Activated CD8-positive, alpha-beta T cell treated with anti-CD3 and anti-CD28 coated beads for 36 hours (primary cell): ENCODE data around the gene GRPEL1. TPM values are rescaled to one million over a fixed set of nuclear protein-coding genes. Genes with fewer than 3 reads are reported as not detected.

Source experiments
- ATAC-seq: fragments of 200-7000 bp; cut with Tn5 transposase; one replicate; pipeline ENCODE4 v1.10.0; 2021; ENCODE audit warnings: mild to moderate bottlenecking, moderate library complexity
- CTCF ChIA-PET: fragments of 350-600 bp; sonication (Branson Sonifier 250); formaldehyde crosslinking; loops from one replicate; lab custom pipeline; 2021; ENCODE audit warnings: antibody characterized with exemption; lab: Charles Lee
- POLR2A ChIA-PET: fragments of 350-600 bp; sonication (Branson Sonifier 250); formaldehyde crosslinking; loops from one replicate; lab custom pipeline; 2021; ENCODE audit warnings: antibody characterized with exemption; lab: Charles Lee
- DNase-seq: peaks from one replicate; pipeline ENCODE4 v3.0.0-alpha.2; 2020
- H3K27ac Mint-ChIP-seq: one replicate; pipeline ENCODE4 v1.8.0; 2021; ENCODE audit warnings: mild to moderate bottlenecking, mixed read lengths
- H3K27me3 Mint-ChIP-seq: one replicate; pipeline ENCODE4 v1.8.0; 2021; ENCODE audit warnings: mixed read lengths
- H3K36me3 Mint-ChIP-seq: one replicate; pipeline ENCODE4 v1.8.0; 2021; ENCODE audit warnings: low read depth, mixed read lengths
- H3K4me1 Mint-ChIP-seq: one replicate; pipeline ENCODE4 v1.8.0; 2021; ENCODE audit warnings: low read depth, mixed read lengths
- H3K4me3 Mint-ChIP-seq: one replicate; pipeline ENCODE4 v1.8.0; 2021; ENCODE audit warnings: mild to moderate bottlenecking, moderate library complexity, mixed read lengths
- H3K9me3 Mint-ChIP-seq: one replicate; pipeline ENCODE4 v1.8.0; 2021; ENCODE audit warnings: mixed read lengths
- CTCF ChIP-seq: fragments of 200-600 bp; IDR thresholded peaks from one replicate; pipeline ENCODE4 v1.8.0; 2022; ENCODE audit warnings: antibody characterized with exemption, mild to moderate bottlenecking
- intact Hi-C: fragments of 100-400 bp; cut with micrococcal nuclease; formaldehyde crosslinking; loops from one replicate; pipeline ENCODE4 v1.10.0; 2022
- total RNA-seq, 2 experiments: library from RNA; stranded (reverse); gene quantifications; one replicate each; pipeline ENCODE4 v1.2.3, GENCODE V29; 2021

The GRPEL1 gene
- total RNA-seq, 2 experiments from 2014 or later: 82.4 to 84.5 TPM

- DNase-seq: no peak
- H3K9me3 Mint-ChIP-seq: no peaks in the 10 kb centered on the region
- H3K4me3 Mint-ChIP-seq: no peak overlapping the region
- H3K4me1 Mint-ChIP-seq: no peaks in the 10 kb centered on the region
- H3K27ac Mint-ChIP-seq: no peak overlapping the region
- ChIA-PET POLR2A (no interaction called here), CTCF (interaction anchor here (1.2 kb wide), 1 partner anchor 9 kb away, joined by 4 read pairs; the partner anchor contains the start of gene TADA2B)
- no peak for ATAC-seq
- TF ChIP-seq CTCF: no peak
- no peaks in the 10 kb centered on the region for H3K27me3 Mint-ChIP-seq
- intact Hi-C loops: no loop called here
- peaks cover 20% of the 10 kb centered on the region for H3K36me3 Mint-ChIP-seq
Observed at GRCh38 chr4:7034262-7035081, 33.4 kb downstream of the GRPEL1 start.

GRCh38 chr4:7032596-7032995, 35.3 kb downstream of the GRPEL1 start:
- no peak for ATAC-seq
- no peak overlapping the region for H3K4me3 Mint-ChIP-seq
- no peak for TF ChIP-seq CTCF
- H3K27ac Mint-ChIP-seq: no peak overlapping the region
- peaks cover 30% of the 10 kb centered on the region for H3K36me3 Mint-ChIP-seq
- intact Hi-C loops: no loop called here
- POLR2A ChIA-PET: no interaction called here
- CTCF ChIA-PET: no interaction called here
- DNase-seq: no peak
- no peaks in the 10 kb centered on the region for H3K27me3 Mint-ChIP-seq
- no peaks in the 10 kb centered on the region for H3K9me3 Mint-ChIP-seq
- H3K4me1 Mint-ChIP-seq: peaks cover 2% of the 10 kb centered on the region

- Mint-ChIP-seq H3K27ac (no peak overlapping the region), H3K4me3 (no peak overlapping the region), H3K36me3 (peaks cover 36% of the 10 kb centered on the region), H3K4me1 (peaks cover 5% of the 10 kb centered on the region), H3K27me3 (no peaks in the 10 kb centered on the region), H3K9me3 (no peaks in the 10 kb centered on the region)
- DNase-seq (no peak), ATAC-seq (peak; percentile 37)
- no peak for TF ChIP-seq CTCF
- ChIA-PET CTCF (interaction anchor here (1.3 to 2.6 kb wide), 2 partner anchors 11 to 57 kb away, joined by 3 to 7 read pairs; partner anchors contain the start of gene TADA2B), POLR2A (no interaction called here)
- intact Hi-C loops: no loop called here
Observed at GRCh38 chr4:7031558-7032449, 36.1 kb downstream of the GRPEL1 start.

- POLR2A ChIA-PET: no interaction called here
- TF ChIP-seq CTCF: no peak
- CTCF ChIA-PET: interaction anchor here (1.3 to 2.6 kb wide), 3 partner anchors 12 to 56 kb away, joined by 3 to 7 read pairs (median 3); partner anchors contain the start of gene TADA2B
- Mint-ChIP-seq H3K4me1 (peaks cover 5% of the 10 kb centered on the region), H3K27me3 (no peaks in the 10 kb centered on the region), H3K36me3 (peaks cover 43% of the 10 kb centered on the region), H3K9me3 (no peaks in the 10 kb centered on the region), H3K27ac (no peak overlapping the region), H3K4me3 (no peak overlapping the region)
- intact Hi-C loops: no loop called here
- ATAC-seq: no peak
- no peak for DNase-seq
Observed at GRCh38 chr4:7030856-7031255, 37.0 kb downstream of the GRPEL1 start.
